PC-9 (cell line): ENCODE results near the gene CEP192.

Experiments
- EZH2 ChIP-seq: fragments of 200-600 bp; sonication (generic); IDR thresholded peaks from 2 replicates; pipeline ENCODE4 v1.8.0; 2017; ENCODE audit warnings: antibody characterized with exemption, low read depth
- TF ChIP-seq, protein P1 (sequence below): fragments of 200-600 bp; sonication (generic); conservative IDR thresholded peaks from 2 replicates; pipeline ENCODE4 v1.6.1; 2017; ENCODE audit warnings: mixed run types, antibody characterized with exemption, mild to moderate bottlenecking, moderate library complexity

DNA sequence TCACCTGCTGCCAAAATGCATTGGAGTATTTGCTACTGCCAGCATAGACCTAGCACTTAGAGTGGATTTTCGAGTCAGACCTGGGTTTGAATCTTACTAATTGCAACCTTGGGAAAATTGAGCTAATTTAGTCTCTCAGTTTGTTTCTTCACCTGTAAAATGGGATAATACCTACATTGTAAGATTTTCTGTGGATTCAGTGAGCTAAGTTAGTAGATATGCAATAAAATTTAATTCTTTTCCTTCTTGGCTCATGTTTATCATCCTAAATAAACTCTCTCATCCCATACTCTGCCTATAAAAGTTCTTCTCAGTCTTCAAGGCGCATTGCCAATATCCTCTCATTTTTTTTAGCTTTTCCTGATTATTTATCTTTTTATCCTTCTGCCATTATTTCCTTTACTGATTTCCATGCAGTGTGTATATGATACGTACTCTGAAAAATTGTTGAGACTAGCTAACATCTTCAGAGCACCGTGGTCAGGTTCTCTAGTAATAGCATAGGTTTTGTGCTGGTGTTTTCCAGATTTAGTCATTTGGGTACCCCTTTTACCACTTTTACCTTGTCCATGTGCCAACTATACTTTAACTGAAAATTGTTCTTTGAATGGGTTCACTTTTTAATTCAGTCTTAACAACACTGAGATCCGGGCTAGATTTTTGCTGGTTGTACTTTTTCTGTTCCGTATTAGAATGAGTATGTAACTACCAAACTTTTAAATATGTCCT is 7.3 kb downstream of the CEP192 start:
- TF ChIP-seq, protein P1, sequence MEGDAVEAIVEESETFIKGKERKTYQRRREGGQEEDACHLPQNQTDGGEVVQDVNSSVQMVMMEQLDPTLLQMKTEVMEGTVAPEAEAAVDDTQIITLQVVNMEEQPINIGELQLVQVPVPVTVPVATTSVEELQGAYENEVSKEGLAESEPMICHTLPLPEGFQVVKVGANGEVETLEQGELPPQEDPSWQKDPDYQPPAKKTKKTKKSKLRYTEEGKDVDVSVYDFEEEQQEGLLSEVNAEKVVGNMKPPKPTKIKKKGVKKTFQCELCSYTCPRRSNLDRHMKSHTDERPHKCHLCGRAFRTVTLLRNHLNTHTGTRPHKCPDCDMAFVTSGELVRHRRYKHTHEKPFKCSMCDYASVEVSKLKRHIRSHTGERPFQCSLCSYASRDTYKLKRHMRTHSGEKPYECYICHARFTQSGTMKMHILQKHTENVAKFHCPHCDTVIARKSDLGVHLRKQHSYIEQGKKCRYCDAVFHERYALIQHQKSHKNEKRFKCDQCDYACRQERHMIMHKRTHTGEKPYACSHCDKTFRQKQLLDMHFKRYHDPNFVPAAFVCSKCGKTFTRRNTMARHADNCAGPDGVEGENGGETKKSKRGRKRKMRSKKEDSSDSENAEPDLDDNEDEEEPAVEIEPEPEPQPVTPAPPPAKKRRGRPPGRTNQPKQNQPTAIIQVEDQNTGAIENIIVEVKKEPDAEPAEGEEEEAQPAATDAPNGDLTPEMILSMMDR = no peak
- no peak for TF ChIP-seq EZH2
